ENCODE data around the gene ANTKMT.
"Not testable (repeated sequence)": the region's sequence is repeated elsewhere in the genome, so short reads cannot be mapped to it uniquely, and the experiment has no call there.

ANTKMT gene

DNA sequence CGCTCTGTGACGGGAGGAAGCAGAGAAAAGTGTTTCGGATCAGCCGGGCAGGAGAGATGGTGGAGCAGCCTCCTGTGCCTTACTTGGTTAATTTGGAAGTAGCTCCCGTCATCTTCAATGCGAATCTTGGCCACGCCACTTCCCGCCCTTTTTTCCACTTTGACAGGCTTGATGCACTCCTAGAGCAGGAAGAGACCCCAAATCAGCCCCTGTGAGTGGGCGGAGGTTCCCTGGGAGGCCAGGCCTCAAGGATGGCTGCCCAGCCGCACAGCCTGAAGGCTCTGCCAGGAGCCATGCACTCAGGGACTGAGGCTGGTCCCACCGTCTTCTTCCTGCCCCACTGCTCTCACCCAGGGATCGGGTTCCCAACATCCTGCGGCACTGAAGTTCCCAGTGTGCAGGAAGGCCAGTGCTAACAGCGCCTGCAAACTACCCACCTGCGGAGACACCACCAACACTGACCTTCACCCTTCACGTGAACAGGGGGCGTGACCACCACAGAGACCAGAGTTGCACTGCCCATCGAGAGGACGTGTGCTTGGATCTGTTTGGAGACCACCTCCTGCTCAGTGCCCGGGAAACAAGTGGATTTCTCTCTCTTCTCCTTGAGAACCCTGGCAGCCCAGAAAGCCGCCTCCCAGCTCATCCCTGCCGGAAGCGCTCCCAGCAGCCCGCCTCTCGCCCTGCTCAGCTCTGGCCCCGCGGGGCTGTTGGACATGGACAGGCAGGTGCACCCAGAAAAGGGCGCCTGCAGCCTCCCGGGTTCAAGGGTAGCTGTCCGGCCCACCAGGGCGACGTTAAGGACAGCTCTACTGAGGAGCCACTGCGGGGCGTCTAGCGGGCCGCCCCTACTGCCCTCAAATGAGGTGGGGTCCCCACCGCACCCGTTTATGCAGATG, 18.9 kb downstream of the ANTKMT start:
- Histone ChIP-seq H3K27ac (no peak overlapping the region), H3K4me3 (peak overlapping the region; percentile 88), H3K9me3 (ENCODE audit: low read depth, low read length) (no peaks in the 10 kb centered on the region), H3K36me3 (ENCODE audit: insufficient read depth, low read length) (no peaks in the 10 kb centered on the region; the same call in 1 of the 2 replicates), H3K9ac (ENCODE audit: insufficient read length) (peak overlapping the region; percentile 92)
- DNase-seq (ENCODE audit: low read depth, low spot score) = no peak
- TF ChIP-seq FOXP2 (optimal IDR thresholded peaks at IDR 0.05; ENCODE audit: control extremely low read depth, extremely low read length, insufficient read depth) = no peak
- TF ChIP-seq EZH2 (IDR thresholded peaks at IDR 0.05) = no peak
- TF ChIP-seq POLR2AphosphoS5 (IDR thresholded peaks at IDR 0.05; ENCODE audit: borderline replicate concordance, low read depth, low read length) = no peak

DNA sequence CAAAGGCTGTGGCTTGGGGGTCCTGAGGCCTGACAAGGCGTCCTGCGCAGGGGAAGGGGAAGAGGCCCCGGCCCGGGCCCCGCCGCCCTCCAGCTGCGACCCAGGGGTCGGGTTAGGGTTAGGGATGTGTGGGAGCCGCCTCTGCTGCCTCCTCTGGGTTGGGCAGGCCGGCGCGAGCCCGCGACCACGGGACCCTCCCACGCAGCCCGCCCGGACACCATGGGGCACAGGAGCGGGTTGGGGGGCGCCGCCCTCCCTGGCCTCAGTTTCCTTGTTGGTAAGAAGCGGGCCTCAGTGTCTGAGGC, 19.5 kb downstream of the ANTKMT start:
- no peak for DNase-seq (ENCODE audit: low read depth, low spot score)
- no peak overlapping the region for H3K27ac ChIP-seq

DNA sequence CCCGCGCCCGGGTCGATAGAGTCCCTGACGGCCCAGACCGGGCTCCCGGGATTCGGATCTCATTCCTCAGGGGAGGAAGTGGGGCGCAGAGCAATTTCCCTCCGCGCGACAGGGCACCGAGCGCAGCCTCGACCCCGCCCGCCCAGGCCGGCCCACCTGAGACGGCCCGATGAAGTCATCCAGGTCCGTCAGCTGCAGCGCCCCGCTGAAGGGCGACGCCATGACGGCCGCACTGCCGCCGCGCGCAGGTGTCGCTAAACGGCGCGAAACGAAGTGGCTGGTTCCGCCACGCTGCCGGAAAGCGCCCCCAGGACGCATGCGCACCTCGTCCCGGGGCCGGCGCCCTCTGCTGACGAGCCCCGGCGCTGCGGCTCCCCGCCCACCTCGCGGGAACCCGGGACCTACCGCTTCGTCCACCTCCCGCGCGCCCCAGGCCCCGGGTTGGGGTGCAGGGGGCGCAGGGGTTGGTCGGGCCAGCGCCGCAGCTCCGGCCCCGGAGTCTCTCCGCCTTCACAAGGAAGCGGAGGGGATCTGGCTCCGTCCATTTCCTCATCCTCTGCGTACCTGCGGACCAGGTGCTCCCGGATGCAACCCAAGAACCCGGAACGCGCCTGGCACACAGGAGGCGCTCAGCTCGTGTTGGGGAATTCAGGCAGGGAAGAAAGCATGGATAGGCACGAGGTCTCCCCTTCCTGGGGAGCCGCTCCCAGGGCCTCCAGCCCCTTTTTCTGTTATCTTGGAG, 20.0 kb downstream of the ANTKMT start, which contains the start of gene CIAO3:
CIAO3 (minus strand) TSS at position 234 of the 742 bp plus-strand sequence; CDS start at position 222, 12 bp downstream.
- H3K27ac ChIP-seq = no peak within 1 kb of the TSS
- H3K9ac ChIP-seq (ENCODE audit: insufficient read length) = peak within 1 kb of the TSS; percentile 92
- H3K4me3 ChIP-seq = peak within 1 kb of the TSS; percentile 88
- peak; percentile 22 for DNase-seq (ENCODE audit: low read depth, low spot score)
- H3K9me3 ChIP-seq (ENCODE audit: low read depth, low read length) = no peaks in the 10 kb centered on the region
- no peak for TF ChIP-seq EZH2 (IDR thresholded peaks at IDR 0.05)
- peak; percentile 77 for TF ChIP-seq POLR2AphosphoS5 (IDR thresholded peaks at IDR 0.05; ENCODE audit: borderline replicate concordance, low read depth, low read length)
- TF ChIP-seq FOXP2 (optimal IDR thresholded peaks at IDR 0.05; ENCODE audit: control extremely low read depth, extremely low read length, insufficient read depth) = peak; percentile 60
- no peaks in the 10 kb centered on the region; the same call in 1 of the 2 replicates for H3K36me3 ChIP-seq (ENCODE audit: insufficient read depth, low read length)

More for the DNA sequence above, 19.5 kb downstream of the ANTKMT start:
- H3K4me3 ChIP-seq = peak overlapping the region; percentile 88
- no peaks in the 10 kb centered on the region; the same call in 1 of the 2 replicates for H3K36me3 ChIP-seq (ENCODE audit: insufficient read depth, low read length)
- TF ChIP-seq EZH2 (IDR thresholded peaks at IDR 0.05) (no peak), POLR2AphosphoS5 (IDR thresholded peaks at IDR 0.05; ENCODE audit: borderline replicate concordance, low read depth, low read length) (no peak), FOXP2 (optimal IDR thresholded peaks at IDR 0.05; ENCODE audit: control extremely low read depth, extremely low read length, insufficient read depth) (no peak)
- peak overlapping the region; percentile 92 for H3K9ac ChIP-seq (ENCODE audit: insufficient read length)
- no peaks in the 10 kb centered on the region for H3K9me3 ChIP-seq (ENCODE audit: low read depth, low read length)

DNA sequence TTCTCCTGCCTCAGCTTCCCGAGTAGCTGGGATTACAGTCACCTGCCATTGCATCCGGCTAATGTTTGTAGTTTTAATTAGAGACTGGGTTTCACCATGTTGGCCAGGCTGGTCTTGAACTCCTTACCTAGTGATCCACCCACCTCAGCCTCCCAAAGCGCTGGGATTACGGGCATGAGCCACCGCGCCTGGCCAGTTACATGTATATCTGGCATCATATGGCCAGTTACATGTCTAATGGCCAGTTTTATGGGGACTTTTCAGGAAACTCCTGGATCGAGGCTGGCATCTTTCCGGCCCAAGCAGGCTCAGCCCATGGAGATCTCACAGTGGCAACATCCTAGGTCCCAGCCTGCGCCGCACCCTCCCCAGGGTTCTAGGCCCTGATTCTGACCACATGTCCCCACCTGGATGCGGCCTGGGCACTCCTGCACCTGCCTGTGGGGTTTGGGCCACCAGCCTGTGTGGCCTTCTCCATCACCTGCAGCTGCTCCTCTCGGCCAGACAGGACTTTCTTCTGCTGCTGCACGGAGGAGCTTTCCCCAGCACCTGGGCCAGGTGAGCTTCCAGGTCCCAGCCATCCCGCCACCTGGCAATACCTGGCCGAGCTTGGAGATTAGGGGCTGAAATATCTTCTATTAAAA, 21.2 kb downstream of the ANTKMT start:
- H3K27ac ChIP-seq = no peak overlapping the region
- H3K9me3 ChIP-seq (ENCODE audit: low read depth, low read length) = no peaks in the 10 kb centered on the region
- TF ChIP-seq EZH2 (IDR thresholded peaks at IDR 0.05) (no peak), FOXP2 (optimal IDR thresholded peaks at IDR 0.05; ENCODE audit: control extremely low read depth, extremely low read length, insufficient read depth) (no peak), POLR2AphosphoS5 (IDR thresholded peaks at IDR 0.05; ENCODE audit: borderline replicate concordance, low read depth, low read length) (no peak)
- no peaks in the 10 kb centered on the region; the same call in 1 of the 2 replicates for H3K36me3 ChIP-seq (ENCODE audit: insufficient read depth, low read length)
- no peak for DNase-seq (ENCODE audit: low read depth, low spot score)
- H3K9ac ChIP-seq (ENCODE audit: insufficient read length) = no peak overlapping the region
- no peak overlapping the region for H3K4me3 ChIP-seq

DNA sequence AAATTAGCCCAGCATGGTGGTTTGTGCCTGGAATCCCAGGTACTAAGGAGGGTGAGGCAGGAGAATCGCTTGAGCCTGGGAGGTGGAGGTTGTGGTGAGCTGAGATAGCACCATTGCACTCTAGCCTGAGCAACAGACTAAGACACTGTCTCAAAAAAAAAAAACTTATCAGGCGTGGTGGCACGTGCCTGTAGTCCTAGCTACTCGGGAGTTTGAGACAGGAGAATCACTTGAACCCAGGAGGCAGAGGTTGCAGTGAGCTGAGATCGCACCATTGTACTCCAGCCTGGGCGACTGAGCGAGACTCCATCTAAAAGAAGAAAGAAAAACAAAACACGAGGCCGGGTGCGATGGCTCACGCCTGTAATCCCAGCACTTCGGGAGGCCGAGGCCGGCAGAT, 21.9 kb downstream of the ANTKMT start:
- not testable (repeated sequence) for DNase-seq (ENCODE audit: low read depth, low spot score); H3K27ac ChIP-seq; H3K9me3 ChIP-seq (ENCODE audit: low read depth, low read length); H3K36me3 ChIP-seq (ENCODE audit: insufficient read depth, low read length); H3K4me3 ChIP-seq; H3K9ac ChIP-seq (ENCODE audit: insufficient read length)

DNA sequence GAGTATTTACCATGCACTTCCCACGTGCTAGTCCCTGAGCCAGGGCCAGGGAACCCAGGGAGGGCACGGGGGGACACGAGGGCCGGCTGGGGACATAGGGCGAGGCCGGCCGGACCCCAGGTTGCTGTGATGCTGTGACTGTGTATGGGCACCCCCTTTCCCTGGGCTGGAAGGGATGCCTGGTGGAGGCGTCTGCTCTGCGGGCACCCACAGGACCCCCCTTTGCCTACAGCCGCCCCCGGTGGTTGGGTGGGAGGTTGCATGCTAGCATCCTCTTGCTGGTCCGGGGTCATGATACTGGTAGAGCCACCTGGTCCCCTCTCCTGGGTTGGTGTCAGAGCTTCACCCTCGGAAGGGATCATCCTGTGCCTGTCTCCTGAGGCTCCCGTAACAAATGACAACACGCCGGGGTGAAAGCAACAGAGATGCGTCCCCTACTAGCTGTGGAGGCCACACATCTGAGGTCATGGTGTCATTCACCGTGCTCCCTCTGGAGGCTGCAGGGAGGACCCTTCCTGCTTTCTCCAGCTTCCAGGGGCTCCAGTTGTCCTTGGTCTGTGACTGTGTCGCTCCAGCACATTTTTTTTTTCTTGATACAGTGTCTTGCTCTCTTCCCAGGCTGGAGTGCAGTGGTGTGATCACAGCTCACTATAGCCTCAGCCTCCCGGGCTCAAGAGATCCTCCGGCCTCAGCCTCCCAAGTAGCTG, 23.0 kb downstream of the ANTKMT start:
- Histone ChIP-seq H3K36me3 (ENCODE audit: insufficient read depth, low read length) (no peaks in the 10 kb centered on the region), H3K27ac (no peak overlapping the region), H3K9ac (ENCODE audit: insufficient read length) (no peak overlapping the region), H3K9me3 (ENCODE audit: low read depth, low read length) (no peaks in the 10 kb centered on the region), H3K4me3 (no peak overlapping the region)
- no peak for TF ChIP-seq FOXP2 (optimal IDR thresholded peaks at IDR 0.05; ENCODE audit: control extremely low read depth, extremely low read length, insufficient read depth)
- DNase-seq (ENCODE audit: low read depth, low spot score) = no peak

DNA sequence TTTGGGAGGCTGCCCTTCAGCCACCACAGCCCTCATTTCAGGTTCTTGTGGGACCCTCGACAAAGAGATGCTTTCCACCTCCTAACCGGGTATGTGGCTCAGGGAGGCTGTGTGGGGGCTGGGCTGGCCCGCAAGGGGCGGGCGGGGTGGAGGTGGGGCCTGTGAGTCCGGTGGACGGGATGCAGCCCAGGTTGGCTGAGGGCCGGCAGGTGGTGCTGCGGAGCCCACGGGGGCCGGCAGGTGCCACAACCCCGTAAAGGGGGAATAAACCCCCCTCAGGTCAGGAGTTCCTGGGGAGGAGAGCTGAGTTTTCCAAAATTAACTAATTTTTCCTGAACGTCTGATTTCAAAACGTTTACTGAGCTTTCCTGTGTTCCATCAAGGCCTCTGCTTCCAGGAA, 24.8 kb downstream of the ANTKMT start:
- no peak overlapping the region for H3K9ac ChIP-seq (ENCODE audit: insufficient read length)
- H3K27ac ChIP-seq = no peak overlapping the region
- H3K9me3 ChIP-seq (ENCODE audit: low read depth, low read length) = no peaks in the 10 kb centered on the region
- DNase-seq (ENCODE audit: low read depth, low spot score) = no peak
- TF ChIP-seq FOXP2 (optimal IDR thresholded peaks at IDR 0.05; ENCODE audit: control extremely low read depth, extremely low read length, insufficient read depth) = no peak
- no peak for TF ChIP-seq EZH2 (IDR thresholded peaks at IDR 0.05)
- no peak for TF ChIP-seq POLR2AphosphoS5 (IDR thresholded peaks at IDR 0.05; ENCODE audit: borderline replicate concordance, low read depth, low read length)
- H3K4me3 ChIP-seq = no peak overlapping the region
- H3K36me3 ChIP-seq (ENCODE audit: insufficient read depth, low read length) = no peaks in the 10 kb centered on the region

DNA sequence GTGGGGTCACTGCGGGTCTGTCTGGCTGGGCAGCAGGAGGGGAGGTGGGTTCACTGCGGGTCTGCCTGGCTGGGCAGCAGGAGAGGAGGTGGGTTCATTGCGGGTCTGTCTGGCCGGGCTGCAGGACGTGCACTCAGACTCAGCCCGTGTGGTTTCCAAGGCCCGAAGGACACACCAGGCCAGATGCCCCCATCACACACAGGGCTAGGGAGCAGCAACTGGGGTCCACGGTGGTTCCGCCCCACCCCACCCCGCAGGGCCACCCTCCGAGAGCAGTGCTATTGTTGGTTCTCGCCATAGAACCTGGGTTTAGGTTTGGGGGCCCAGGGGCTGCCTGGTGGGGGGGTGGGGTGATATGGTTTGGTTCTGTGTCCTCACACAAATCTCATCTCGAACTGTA, 25.7 kb downstream of the ANTKMT start:
- no peak overlapping the region for H3K9ac ChIP-seq (ENCODE audit: insufficient read length)
- no peak overlapping the region for H3K27ac ChIP-seq
- no peak for DNase-seq (ENCODE audit: low read depth, low spot score)
- TF ChIP-seq POLR2AphosphoS5 (IDR thresholded peaks at IDR 0.05; ENCODE audit: borderline replicate concordance, low read depth, low read length) (no peak), FOXP2 (optimal IDR thresholded peaks at IDR 0.05; ENCODE audit: control extremely low read depth, extremely low read length, insufficient read depth) (no peak), EZH2 (IDR thresholded peaks at IDR 0.05) (no peak)
- H3K9me3 ChIP-seq (ENCODE audit: low read depth, low read length) = no peaks in the 10 kb centered on the region
- no peak overlapping the region for H3K4me3 ChIP-seq
- no peaks in the 10 kb centered on the region for H3K36me3 ChIP-seq (ENCODE audit: insufficient read depth, low read length)
